ENCODE data around the gene GORASP1. TPM values are rescaled to one million over a fixed set of nuclear protein-coding genes. Genes with fewer than 3 reads are reported as not detected.

The GORASP1 gene
- 39.4 TPM for total RNA-seq

DNA sequence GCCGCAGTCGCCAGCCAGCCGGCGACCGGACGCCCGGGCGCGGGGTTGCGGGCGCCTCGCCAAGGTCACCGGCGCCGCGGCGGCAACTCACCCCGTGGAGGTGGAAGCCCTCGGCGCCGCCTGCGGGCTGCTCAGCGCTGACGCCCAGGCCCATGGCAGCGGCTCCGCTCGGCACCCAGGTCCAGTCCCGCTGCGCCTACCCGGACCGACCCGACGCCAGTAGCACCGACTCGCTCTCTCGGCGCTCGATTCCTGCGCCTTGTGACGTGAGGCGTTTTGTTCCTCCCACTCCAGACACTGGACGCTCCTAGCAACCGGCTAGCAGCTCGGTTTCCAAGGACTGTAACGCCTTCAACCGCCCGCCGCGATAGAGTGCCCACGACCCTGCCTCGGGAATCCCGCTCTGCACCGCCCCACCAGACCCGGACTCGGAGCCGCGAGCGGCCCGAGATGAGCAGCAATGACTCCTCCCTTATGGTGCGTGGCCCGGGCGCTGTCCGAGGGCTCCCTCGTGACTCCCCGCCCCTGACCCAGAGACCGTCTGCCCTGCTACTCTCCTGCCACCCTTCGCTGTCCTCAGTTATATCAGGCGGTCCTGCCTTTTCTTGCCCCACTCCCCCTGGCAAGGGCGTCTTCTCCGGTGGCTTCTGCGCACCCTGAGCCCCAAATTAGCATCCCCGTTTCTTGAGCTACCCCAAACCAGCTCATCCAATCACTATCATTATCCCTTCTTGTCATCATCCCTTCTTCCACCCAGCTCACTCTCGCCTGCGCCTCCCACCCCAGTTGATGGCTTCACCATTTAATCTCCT lies at the start of gene GORASP1, which contains the start of gene TTC21A:
Gene GORASP1, minus strand, starts transcription at position 240 of the 812 bp plus-strand sequence. Its CDS starts 86 bp downstream, at position 154.
Gene TTC21A, plus strand, starts transcription at position 293 of the 812 bp plus-strand sequence. Its CDS starts 158 bp downstream, at position 451.
- DNase-seq (ENCODE audit: low spot score) (peak; percentile 92), ATAC-seq (peak; percentile 90)

GRCh38 chr3:39156421-39156820 lies 49.0 kb upstream of the GORASP1 start:
- no peak for ATAC-seq
- no peak for DNase-seq (ENCODE audit: low spot score)

GRCh38 chr3:39154280-39155021 lies 47.0 kb upstream of the GORASP1 start:
- ATAC-seq (no peak), DNase-seq (ENCODE audit: low spot score) (peak; percentile 67)

DNA sequence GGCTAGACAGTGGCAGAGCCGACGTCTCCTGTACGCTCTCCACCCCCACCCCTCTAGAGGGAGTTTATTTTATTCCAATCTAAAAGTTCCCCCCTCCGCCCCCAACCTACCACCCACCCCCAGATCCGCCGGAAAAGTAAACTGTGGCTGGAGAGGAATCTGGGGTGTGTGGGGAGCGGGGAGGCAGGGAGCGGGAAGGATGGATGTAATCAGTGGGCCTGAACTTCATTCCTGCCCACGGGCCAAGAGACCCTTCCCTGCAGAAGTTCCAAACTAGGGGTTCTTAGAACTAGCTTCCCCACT lies 46.5 kb upstream of the GORASP1 start:
- ATAC-seq, result no peak

DNA sequence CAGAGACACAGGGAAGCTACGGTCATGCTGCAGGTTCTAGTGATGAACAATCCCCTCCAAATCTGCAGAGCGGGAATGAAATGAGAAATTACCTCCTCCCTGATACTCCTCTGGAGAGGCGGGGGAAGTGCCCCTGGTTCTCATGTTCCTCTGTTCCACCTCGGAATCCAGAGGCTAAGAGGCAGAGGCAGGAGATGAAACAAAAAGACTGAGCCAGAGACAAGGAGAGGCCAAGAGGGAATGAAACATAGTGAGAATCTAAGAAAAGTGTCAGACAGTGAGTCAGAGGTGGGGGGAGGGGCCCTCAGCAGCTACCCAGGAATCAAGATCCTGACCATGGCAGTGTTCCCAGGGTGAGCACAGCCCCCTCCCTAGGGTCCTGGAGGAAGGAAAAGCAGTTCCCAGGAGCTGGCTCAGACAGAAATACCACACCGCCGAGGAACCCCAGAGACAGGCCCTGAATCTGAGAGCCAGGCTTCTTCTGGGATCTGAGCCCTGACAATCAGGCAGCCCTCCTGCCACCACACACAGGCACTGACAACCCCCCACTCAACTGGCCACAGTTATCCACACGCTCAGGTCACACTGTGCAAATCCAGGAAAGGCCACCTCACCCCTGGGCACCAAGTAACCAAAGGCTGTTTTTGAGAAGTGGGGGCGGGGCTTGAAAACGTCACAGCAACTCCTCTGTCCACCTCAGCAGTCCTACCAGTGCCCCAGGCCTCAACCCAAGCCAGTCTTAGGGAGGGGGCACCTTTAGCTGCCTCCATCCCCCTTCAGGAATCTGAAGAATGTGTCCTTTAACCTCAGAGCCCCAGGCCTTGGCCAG lies 43.6 kb upstream of the GORASP1 start:
- peak; percentile 3 for ATAC-seq

More for the DNA sequence above, 46.5 kb upstream of the GORASP1 start:
- DNase-seq (ENCODE audit: low spot score), result no peak

DNA sequence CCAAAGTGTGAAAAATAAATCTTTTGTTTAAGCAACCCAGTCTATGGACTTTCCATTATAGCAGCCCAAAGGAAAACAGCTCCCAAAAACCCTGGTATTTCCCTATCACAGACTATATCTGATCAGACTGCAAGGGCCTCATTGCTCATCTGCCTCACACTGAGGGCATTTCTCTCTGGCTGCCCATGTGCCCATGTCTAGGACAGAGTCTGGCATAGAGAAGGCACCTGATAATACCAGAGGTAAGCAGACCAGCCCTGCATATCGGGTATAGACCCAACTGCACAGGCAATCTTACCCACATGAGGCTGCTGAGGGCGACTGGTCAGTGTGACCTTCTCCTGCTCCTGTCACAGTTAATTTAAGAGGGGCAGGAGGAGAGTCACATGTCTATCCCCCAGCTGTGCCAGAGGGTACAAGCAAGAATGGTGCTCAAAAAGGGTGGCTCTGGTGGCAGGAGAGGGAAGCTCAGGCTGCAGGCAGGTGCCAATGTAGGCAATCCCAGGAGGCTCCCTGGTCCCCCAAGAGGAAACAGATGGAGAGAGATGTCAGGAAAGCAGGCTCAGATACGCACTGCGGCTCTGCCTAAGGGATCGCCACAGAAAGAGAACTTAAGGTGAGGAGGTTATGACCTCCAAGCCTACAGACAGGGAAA lies 42.8 kb upstream of the GORASP1 start:
- ATAC-seq, result no peak
- DNase-seq (ENCODE audit: low spot score), result peak; percentile 45

More for the DNA sequence above, 43.6 kb upstream of the GORASP1 start:
- peak; percentile 68 for DNase-seq (ENCODE audit: low spot score)

DNA sequence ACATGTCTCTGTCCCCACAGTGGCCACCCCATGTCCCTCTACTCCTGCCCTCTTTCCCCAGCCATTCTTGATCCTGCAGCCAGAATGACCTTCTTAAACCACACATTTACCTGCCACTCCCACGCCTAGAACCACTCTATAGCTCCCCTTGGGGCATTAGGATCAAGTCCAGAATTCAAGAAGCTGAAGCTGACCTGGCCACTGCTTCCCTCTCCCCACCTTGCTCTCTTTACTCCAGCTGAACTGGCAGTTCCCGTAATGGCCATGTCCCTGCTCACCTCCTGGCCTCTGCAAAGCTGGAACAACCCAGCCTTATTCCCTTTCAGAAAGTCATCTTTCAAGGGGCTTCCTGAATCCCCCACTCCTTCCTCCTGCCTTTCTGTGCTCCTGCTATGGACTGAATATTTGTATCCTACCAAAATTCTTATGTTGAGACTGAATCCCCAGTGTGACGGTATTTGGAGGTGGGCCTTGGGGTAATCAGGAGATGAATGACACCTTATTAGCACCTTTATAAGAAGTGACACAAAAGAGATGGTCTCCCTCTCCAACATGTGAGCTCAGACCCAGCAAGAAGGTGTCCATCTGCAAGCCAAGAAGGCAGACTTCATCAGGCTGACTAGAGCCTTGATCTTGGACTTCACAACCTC lies 42.2 kb upstream of the GORASP1 start:
- no peak for DNase-seq (ENCODE audit: low spot score)
- no peak for ATAC-seq

- DNase-seq (ENCODE audit: low spot score), result no peak
- ATAC-seq, result no peak
Measured at GRCh38 chr3:39149059-39149455, 41.6 kb upstream of the GORASP1 start.

DNA sequence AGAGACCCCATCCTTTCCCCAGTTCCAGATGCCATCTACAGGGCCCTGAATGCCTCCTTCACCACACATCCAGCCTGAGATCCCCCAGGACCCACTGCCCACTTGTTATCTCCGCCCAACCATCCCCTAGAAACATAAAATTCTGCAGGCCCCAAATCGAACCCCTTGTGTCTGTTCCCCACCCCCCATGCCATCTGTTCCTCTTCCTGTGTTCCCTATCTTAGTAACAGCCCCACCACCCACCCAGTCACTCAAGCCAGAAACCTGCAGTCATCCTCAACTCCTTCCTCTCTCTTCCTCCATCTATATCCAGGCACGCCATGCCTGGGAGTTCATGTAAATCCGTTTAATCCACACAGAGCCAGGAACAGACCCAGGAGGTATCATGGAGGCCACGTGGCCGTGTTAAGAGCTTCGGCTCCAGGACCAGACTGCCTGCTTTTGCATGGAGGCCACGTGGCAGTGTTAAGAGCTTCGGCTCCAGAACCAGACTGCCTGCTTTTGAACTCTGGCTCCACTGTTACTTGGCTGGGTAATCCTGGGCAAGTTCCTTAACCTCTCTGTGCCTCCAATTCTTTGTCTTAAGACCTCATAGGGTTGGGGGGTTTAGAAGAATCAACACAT lies 41.1 kb upstream of the GORASP1 start:
- ATAC-seq, result no peak
- DNase-seq (ENCODE audit: low spot score), result no peak

- no peak for ATAC-seq
- DNase-seq (ENCODE audit: low spot score), result peak; percentile 52
Measured at GRCh38 chr3:39147711-39148434, 40.4 kb upstream of the GORASP1 start.

- peak; percentile 63 for DNase-seq (ENCODE audit: low spot score)
- ATAC-seq, result peak; percentile 1
Measured at GRCh38 chr3:39146611-39147591, 39.5 kb upstream of the GORASP1 start.

- DNase-seq (ENCODE audit: low spot score) (peak; percentile 77), ATAC-seq (peak; percentile 70)
Measured at GRCh38 chr3:39146083-39146501, 38.7 kb upstream of the GORASP1 start.

- ATAC-seq (no peak), DNase-seq (ENCODE audit: low spot score) (peak; percentile 43)
Measured at GRCh38 chr3:39144748-39145380, 37.4 kb upstream of the GORASP1 start.

DNA sequence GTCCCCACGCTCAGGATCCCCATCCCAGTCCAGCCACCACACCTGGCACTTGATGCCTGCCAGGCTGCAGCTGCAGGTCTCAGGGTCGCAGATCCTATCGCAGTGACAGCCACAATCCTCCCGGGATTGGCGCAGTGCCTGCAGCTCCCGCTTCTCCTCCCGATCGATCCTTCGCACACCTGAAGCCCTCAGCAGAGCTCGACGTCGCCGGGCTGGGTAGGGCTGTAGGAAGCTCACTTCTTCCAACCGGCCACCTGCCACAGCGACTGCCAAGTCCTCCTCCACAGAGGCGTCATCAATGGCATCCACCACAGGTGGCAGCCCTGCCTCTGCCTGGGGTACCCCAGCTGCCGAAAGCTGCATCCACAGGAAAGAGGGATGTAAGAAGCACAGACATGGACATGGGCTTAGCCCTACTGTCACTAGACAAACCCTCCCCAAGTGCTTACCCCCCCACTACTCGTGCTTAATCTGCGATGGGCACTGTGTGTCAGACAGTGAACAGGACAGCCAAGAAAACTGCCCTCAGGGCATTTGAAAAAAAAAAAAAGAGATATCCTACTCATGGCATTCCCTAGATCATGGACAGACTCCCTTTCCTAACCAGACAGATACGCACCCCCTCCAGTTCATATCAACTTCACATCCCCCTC lies 36.8 kb upstream of the GORASP1 start:
- no peak for ATAC-seq

DNA sequence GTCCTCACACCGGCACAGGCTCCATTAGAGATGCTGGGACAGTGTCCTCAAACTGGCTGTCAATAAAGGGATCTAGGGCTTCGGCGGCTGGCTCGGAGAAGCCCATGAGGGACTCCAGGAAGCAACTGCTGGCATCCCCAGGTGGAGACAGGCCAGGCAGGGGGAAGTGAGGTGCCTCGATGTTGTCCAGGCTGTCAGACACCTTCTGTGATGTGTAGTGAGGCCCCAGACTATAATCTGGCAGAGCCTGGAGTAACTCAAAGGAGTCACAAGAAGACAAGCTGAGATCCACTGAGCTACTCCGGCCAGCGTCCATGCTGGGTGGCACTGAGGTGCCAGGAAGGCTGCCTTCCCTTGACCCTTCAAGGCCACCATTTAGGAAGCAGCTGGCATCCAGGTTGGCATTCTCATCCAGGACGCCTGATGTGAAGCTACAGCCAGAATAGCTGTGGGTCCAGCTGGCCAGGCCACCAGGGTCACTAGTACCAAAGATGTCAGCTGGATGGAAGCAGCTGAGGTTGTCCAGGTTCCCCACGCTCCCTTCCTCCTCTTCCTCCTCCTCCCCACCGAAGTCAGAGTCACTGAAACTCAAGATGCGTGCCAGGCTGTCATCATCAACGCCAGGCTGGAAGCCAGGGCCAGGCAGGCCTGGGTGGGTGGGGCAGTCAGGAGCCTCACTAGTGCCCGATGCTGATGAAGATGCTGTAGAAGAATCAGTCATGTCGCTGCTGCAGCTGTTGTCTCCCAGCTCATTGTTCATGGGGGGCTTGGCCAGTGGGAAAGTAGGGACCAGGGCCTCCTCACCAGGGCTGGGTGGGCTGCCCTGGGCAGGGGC lies 35.8 kb upstream of the GORASP1 start:
- peak; percentile 44 for DNase-seq (ENCODE audit: low spot score)
- ATAC-seq, result no peak

More for the DNA sequence above, 36.8 kb upstream of the GORASP1 start:
- peak; percentile 46 for DNase-seq (ENCODE audit: low spot score)

- ATAC-seq, result peak; percentile 33
Measured at GRCh38 chr3:39142067-39142466, 34.6 kb upstream of the GORASP1 start.

More at GRCh38 chr3:39142067-39142466, 34.6 kb upstream of the GORASP1 start:
- DNase-seq (ENCODE audit: low spot score), result peak; percentile 48

Data from left lobe of liver (tissue), 2 donors.